Aortic smooth muscle cell (primary cell): ENCODE results near the gene FAIM. TPM values are rescaled to one million over a fixed set of nuclear protein-coding genes. Genes with fewer than 3 reads are reported as not detected.

ENCODE experiments used
- total RNA-seq: library from RNA; depleted of rRNA; stranded (reverse); fragments of >200 nt; gene quantifications from 2 replicates; pipeline ENCODE4 v1.2.3, GENCODE V29; 2014

The FAIM gene, protein sequence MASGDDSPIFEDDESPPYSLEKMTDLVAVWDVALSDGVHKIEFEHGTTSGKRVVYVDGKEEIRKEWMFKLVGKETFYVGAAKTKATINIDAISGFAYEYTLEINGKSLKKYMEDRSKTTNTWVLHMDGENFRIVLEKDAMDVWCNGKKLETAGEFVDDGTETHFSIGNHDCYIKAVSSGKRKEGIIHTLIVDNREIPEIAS
- 14.4 and 18.0 TPM in 2 replicates for total RNA-seq

DNA sequence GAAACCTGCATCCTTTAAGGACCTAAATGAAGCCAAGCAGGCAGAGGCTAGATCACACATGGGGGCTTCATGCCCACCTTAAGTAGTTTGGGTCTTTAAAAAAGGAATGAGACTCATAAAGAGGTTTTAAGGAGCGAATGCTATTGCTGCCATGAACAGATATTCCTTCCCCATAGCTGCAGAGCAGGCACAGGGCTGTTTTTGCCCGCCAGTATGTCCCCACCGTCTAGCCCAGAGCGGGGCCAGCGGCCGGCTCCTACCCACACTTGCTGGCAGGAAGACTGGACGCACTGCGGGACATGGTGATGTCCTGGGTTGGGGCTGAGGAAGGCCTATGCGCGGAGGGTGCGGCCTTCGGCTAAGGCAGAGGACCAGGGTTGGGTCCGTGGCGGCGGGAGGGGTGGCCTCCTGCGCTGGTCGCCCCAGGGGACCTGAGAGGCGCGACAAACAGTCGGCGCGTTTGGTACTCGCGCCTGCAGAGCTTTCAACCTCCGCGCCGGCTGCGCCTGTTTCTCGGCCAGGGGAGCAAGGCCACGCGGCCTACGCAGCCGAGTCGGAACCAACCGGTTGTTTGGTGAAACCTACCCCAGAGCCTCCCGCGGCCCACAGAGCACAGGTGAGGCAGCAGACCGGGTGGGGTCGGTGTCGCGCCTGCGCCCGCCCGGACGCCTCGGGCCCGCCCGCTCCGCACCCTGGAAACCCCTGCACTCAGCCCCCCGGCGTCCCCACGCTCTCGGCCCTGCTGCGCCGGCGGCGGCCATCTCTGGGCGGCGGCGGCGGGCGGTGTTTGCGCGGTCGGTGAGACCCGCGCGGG lies at the start of gene FAIM:
FAIM (plus strand) TSS at position 450 of the 814 bp plus-strand sequence. CDS start 10,956 bp downstream, outside the sequence.

DNA sequence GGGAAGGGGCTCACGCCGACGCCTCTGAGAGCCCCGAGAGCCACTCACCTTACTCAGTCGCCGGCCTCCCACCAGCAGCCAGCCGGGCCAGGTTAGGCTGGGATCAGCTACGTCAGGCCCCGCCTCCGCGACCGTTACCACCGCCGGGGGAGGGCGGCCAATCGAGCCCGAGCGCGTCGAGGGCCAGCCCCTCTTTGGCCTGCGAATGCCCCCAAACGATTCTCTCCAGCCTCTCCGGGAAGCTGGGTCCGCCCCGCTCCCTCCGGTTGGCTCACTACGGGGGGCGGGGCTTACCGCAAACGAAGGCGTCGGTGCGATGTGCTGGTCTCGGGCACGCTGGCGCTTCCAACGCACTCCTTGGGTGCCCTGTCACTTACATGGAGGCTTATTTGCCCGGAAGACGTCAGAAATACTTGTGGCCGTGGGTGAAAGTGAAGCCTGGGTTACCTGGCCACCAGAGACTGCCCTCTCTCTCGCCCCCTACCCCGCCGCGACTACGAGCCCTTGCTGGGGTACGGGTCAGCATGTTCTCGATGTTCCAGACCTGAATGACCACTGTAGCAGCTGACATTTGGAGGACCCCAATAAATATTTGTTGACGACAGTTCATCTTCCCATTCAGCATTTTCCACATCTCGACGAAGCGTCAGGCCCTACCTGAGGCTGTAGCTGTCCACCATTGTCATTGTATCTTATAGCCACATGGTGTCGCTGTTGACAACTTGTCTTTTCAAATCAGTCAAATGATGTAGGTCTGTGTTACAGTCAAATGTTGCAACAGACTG lies 14.2 kb upstream of the FAIM start, which contains the start of gene CEP70:
CEP70 (minus strand) TSS at position 111 of the 785 bp plus-strand sequence. CDS start 21,333 bp downstream, outside the sequence.

Other genes starting within 250 kb of the FAIM start
- gene ESYT3, start 174.2 kb upstream of the FAIM start, total RNA-seq: 0.12 and 0.26 TPM in 2 replicates
- gene CEP70, start 14.5 kb upstream of the FAIM start, total RNA-seq: 19.6 and 20.0 TPM in 2 replicates
- gene PIK3CB, start 226.2 kb downstream of the FAIM start, total RNA-seq: 7.9 and 13.2 TPM in 2 replicates